PC-9 (cell line): ENCODE results near the gene SLC13A4. TPM values are rescaled to one million over a fixed set of nuclear protein-coding genes. Genes with fewer than 3 reads are reported as not detected.

Experiments used
- BruUV-seq: library from RNA; stranded (reverse); fragments of 400-500 nt; replicated peaks from 2 replicates; lab custom pipeline; 2021; lab: Mats Ljungman, UMichigan
- CTCF ChIA-PET: fragments of 300-600 bp; sonication (Branson Sonifier 250); formaldehyde crosslinking; loops from one replicate; lab custom pipeline; 2022; ENCODE audit warnings: antibody characterized with exemption; lab: Charles Lee
- POLR2A ChIA-PET: fragments of 300-600 bp; sonication (Branson Sonifier 250); formaldehyde crosslinking; loops from one replicate; lab custom pipeline; 2022; ENCODE audit warnings: antibody characterized with exemption; ENCODE audit not compliant: unreplicated experiment; lab: Charles Lee
- DNase-seq, 2 experiments: peaks; one replicate each; pipeline versions ENCODE4 v3.0.0 to v3.0.0-alpha.2; 2015 to 2022; ENCODE audit warnings: mixed read lengths in 1 of 2
- H2AFZ ChIP-seq: fragments of 200-600 bp; sonication (generic); 2 replicates; pipeline ENCODE4 v1.8.1; 2017; ENCODE audit warnings: antibody characterized with exemption
- H3F3A ChIP-seq: fragments of 200-600 bp; sonication (generic); 2 replicates; pipeline ENCODE4 v1.8.1; 2017; ENCODE audit warnings: antibody characterized with exemption, mild to moderate bottlenecking, low read depth; ENCODE audit not compliant: insufficient read depth
- H3K27ac ChIP-seq: fragments of 200-600 bp; sonication (generic); 2 replicates; pipeline ENCODE4 v1.6.1; 2016; ENCODE audit warnings: mixed run types
- H3K27me3 ChIP-seq: fragments of 200-600 bp; sonication (generic); 2 replicates; pipeline ENCODE4 v1.6.1; 2016; ENCODE audit warnings: low read depth, mixed run types; ENCODE audit not compliant: insufficient read depth
- H3K36me3 ChIP-seq: fragments of 200-600 bp; sonication (generic); 2 replicates; pipeline ENCODE4 v1.6.1; 2016; ENCODE audit warnings: low read depth, mixed run types
- H3K4me1 ChIP-seq: fragments of 200-600 bp; sonication (generic); replicated peaks from 2 replicates; pipeline ENCODE4 v1.6.1; 2016; ENCODE audit warnings: mixed run types; ENCODE audit not compliant: insufficient read depth
- H3K4me2 ChIP-seq: fragments of 200-600 bp; sonication (generic); 2 replicates; pipeline ENCODE4 v1.6.1; 2017; ENCODE audit warnings: mixed run types
- H3K4me3 ChIP-seq: fragments of 200-600 bp; sonication (generic); 2 replicates; pipeline ENCODE4 v1.6.1; 2016; ENCODE audit warnings: mixed run types
- H3K79me2 ChIP-seq: fragments of 200-600 bp; sonication (generic); 2 replicates; pipeline ENCODE4 v1.6.1; 2017; ENCODE audit warnings: low read depth, mixed run types
- H3K9me2 ChIP-seq: fragments of 200-600 bp; sonication (generic); 2 replicates; pipeline ENCODE4 v1.8.1; 2017; ENCODE audit warnings: mild to moderate bottlenecking; ENCODE audit not compliant: insufficient read depth
- H3K9me3 ChIP-seq: fragments of 200-600 bp; sonication (generic); 2 replicates; pipeline ENCODE4 v1.8.1; 2016; ENCODE audit warnings: low read depth; ENCODE audit not compliant: insufficient read depth
- H4K20me1 ChIP-seq: fragments of 200-600 bp; sonication (generic); 2 replicates; pipeline ENCODE4 v1.8.1; 2017; ENCODE audit not compliant: insufficient read depth
- EZH2 ChIP-seq: fragments of 200-600 bp; sonication (generic); IDR thresholded peaks from 2 replicates; pipeline ENCODE4 v1.8.0; 2017; ENCODE audit warnings: antibody characterized with exemption, low read depth
- intact Hi-C: fragments of 100-400 bp; cut with micrococcal nuclease; formaldehyde crosslinking; loops from one replicate; pipeline ENCODE4 v1.10.0; 2022; ENCODE audit not compliant: unreplicated experiment
- total RNA-seq: library from RNA; stranded (reverse); gene quantifications from 2 replicates; pipeline ENCODE4 v1.2.3, GENCODE V29; 2021
- TF ChIP-seq, protein P1 (sequence below): fragments of 200-600 bp; sonication (generic); conservative IDR thresholded peaks from 2 replicates; pipeline ENCODE4 v1.6.1; 2017; ENCODE audit warnings: mixed run types, antibody characterized with exemption, mild to moderate bottlenecking, moderate library complexity

SLC13A4 gene
- total RNA-seq, 1 experiment from 2014 or later: not detected

DNA sequence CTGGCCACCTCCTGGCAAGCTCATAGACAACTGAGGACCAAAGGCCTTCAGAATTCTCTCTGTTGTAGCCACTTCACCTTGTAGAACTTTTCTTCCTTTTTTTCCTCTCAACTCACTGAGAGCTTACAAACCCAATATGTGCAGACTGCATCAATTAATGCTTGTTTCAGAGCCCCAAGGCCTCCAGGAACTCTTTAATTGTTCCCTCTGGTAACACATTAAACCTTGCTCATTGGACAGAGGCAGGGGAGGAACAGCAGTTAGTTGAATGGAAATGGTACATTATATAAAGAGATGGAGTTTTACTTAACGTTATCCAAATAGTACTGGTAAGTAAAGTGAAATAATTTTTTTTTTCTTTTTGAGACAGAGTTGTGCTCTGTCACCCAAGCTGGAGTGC lies 40.5 kb downstream of the SLC13A4 start:
- DNase-seq: no peak
- no TSS peak for BruUV-seq
- ChIA-PET POLR2A (no interaction called here), CTCF (interaction anchor here (0.6 kb wide), 1 partner anchor 34 kb away, joined by 5 read pairs; no protein-coding TSS in a partner anchor)
- Histone ChIP-seq H3K79me2 (no peaks in the 10 kb centered on the region), H3K4me2 (no peak overlapping the region), H3K9me3 (no peaks in the 10 kb centered on the region), H3K36me3 (no peaks in the 10 kb centered on the region), H3K27ac (no peak overlapping the region), H2AFZ (no peak overlapping the region), H3K27me3 (no peaks in the 10 kb centered on the region), H4K20me1 (no peaks in the 10 kb centered on the region; the same call in 1 of the 2 replicates), H3K9me2 (no peaks in the 10 kb centered on the region), H3F3A (peaks cover 4% of the 10 kb centered on the region; the same call in 1 of the 2 replicates), H3K4me1 (peaks cover 5% of the 10 kb centered on the region; the same call in 1 of the 2 replicates), H3K4me3 (no peak overlapping the region)
- TF ChIP-seq, protein P1, sequence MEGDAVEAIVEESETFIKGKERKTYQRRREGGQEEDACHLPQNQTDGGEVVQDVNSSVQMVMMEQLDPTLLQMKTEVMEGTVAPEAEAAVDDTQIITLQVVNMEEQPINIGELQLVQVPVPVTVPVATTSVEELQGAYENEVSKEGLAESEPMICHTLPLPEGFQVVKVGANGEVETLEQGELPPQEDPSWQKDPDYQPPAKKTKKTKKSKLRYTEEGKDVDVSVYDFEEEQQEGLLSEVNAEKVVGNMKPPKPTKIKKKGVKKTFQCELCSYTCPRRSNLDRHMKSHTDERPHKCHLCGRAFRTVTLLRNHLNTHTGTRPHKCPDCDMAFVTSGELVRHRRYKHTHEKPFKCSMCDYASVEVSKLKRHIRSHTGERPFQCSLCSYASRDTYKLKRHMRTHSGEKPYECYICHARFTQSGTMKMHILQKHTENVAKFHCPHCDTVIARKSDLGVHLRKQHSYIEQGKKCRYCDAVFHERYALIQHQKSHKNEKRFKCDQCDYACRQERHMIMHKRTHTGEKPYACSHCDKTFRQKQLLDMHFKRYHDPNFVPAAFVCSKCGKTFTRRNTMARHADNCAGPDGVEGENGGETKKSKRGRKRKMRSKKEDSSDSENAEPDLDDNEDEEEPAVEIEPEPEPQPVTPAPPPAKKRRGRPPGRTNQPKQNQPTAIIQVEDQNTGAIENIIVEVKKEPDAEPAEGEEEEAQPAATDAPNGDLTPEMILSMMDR: no peak
- no peak for TF ChIP-seq EZH2
- intact Hi-C loops: no loop called here

DNA sequence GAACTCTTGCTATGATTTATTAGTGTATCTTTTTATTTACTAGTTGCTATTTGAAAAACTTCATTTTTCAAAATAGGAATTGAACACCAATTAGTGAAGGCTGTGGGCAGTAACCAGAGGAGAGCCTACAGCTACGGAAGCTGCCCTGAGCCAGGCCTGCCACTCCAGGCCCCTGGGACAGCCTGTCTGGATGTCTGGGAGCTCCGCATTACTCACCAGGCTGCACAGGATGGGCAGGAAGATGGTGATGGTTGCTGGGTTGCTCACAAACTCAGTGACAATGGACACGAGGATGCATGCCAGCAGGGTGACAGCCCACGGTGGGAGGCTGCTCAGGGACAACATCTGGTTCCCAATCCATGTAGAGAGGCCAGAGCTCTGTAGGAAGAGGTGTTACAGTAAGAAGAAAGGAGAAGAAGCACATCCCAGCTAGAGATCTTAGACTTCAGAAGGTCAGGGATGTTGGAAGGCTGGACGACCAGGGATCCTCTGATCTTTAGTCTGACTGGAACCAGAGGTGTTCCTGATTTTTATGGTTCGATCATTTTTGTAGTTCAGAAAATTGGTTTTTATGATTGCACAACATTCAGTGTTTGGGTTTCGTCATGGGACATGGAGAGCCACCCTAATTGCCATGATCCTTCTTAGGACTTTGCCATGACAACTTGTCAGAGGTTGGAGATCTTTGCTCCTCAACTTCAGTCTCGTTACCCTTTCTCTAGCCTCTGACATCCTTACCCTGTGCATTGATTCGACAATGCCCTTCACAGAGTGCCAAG lies 42.5 kb downstream of the SLC13A4 start:
- peaks cover 5% of the 10 kb centered on the region; the same call in 1 of the 2 replicates for H3K4me1 ChIP-seq
- intact Hi-C loops: no loop called here
- no peak overlapping the region for H3K4me2 ChIP-seq
- DNase-seq: no peak
- TF ChIP-seq, protein P1: no peak
- H3K36me3 ChIP-seq: no peaks in the 10 kb centered on the region
- no TSS peak for BruUV-seq
- CTCF ChIA-PET: no interaction called here
- H3K9me3 ChIP-seq: no peaks in the 10 kb centered on the region
- no peak overlapping the region for H3K27ac ChIP-seq
- H3K27me3 ChIP-seq: no peaks in the 10 kb centered on the region
- no peaks in the 10 kb centered on the region for H3K79me2 ChIP-seq
- no peak overlapping the region for H3K4me3 ChIP-seq
- POLR2A ChIA-PET: no interaction called here
- H4K20me1 ChIP-seq: no peaks in the 10 kb centered on the region; the same call in 1 of the 2 replicates
- H3K9me2 ChIP-seq: no peaks in the 10 kb centered on the region
- H2AFZ ChIP-seq: no peak overlapping the region
- H3F3A ChIP-seq: peaks cover 8% of the 10 kb centered on the region; the same call in 1 of the 2 replicates

DNA sequence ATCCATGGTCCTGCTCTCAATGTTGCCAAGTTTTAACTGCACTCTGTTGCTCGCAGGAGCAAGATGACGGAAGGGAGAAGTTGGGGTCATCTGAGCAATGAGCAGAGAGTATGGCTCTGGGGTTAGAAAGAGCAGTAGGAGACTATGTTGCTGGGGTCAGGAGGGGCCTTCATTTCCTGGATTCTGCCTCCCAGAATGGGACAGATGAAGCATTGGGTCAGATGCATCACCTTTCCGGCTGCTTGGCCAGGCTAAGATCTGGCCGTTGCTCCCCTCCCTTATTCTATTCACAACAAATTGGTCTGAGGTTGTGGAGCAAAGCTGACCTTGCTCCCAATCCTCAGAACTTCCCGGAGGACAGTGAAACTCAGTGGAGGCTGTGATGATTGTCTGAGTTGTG lies 43.3 kb downstream of the SLC13A4 start:
- Histone ChIP-seq H3K4me3 (no peak overlapping the region), H3K79me2 (no peaks in the 10 kb centered on the region), H3K9me2 (no peaks in the 10 kb centered on the region), H3K36me3 (no peaks in the 10 kb centered on the region), H2AFZ (no peak overlapping the region), H3K4me2 (no peak overlapping the region), H3K27ac (no peak overlapping the region), H3F3A (peaks cover 8% of the 10 kb centered on the region; the same call in 1 of the 2 replicates), H3K9me3 (no peaks in the 10 kb centered on the region), H3K27me3 (no peaks in the 10 kb centered on the region), H4K20me1 (no peaks in the 10 kb centered on the region; the same call in 1 of the 2 replicates), H3K4me1 (peaks cover 5% of the 10 kb centered on the region; the same call in 1 of the 2 replicates)
- ChIA-PET CTCF (no interaction called here), POLR2A (no interaction called here)
- intact Hi-C loops: no loop called here
- TF ChIP-seq EZH2: no peak
- TF ChIP-seq, protein P1: no peak
- no TSS peak for BruUV-seq
- DNase-seq: no peak
